ENCODE data around the gene VAPA. TPM values are rescaled to one million over a fixed set of nuclear protein-coding genes. Genes with fewer than 3 reads are reported as not detected.
"Not testable (repeated sequence)": the region's sequence is repeated elsewhere in the genome, so short reads cannot be mapped to it uniquely, and the experiment has no call there.

Gene VAPA
- total RNA-seq, 2 experiments from 2014 or later, result 152 to 159 TPM

GRCh38 chr18:9891515-9891914 lies 22.3 kb upstream of the VAPA start:
- intact Hi-C loops (cut with micrococcal nuclease); H3K4me1 Mint-ChIP-seq (ENCODE audit: low read depth); H3K27me3 Mint-ChIP-seq; POLR2A ChIA-PET; H3K4me3 Mint-ChIP-seq; H3K27ac Mint-ChIP-seq; H3K9me3 Mint-ChIP-seq; DNase-seq; CTCF ChIA-PET; H3K36me3 Mint-ChIP-seq: not testable (repeated sequence)

- no peaks in the 10 kb centered on the region for H3K9me3 Mint-ChIP-seq
- no peaks in the 10 kb centered on the region for H3K27me3 Mint-ChIP-seq
- H3K4me3 Mint-ChIP-seq, result no peak overlapping the region
- POLR2A ChIA-PET, result no interaction called here
- H3K36me3 Mint-ChIP-seq, result no peaks in the 10 kb centered on the region
- no peak overlapping the region for H3K27ac Mint-ChIP-seq
- H3K4me1 Mint-ChIP-seq (ENCODE audit: low read depth), result peaks cover 7% of the 10 kb centered on the region
- CTCF ChIA-PET, result no interaction called here
- no peak for DNase-seq
- intact Hi-C loops (cut with micrococcal nuclease), result no loop called here
These were observed 19.3 kb upstream of the VAPA start for GRCh38 chr18:9894454-9895068.

GRCh38 chr18:9897129-9897528 lies 16.7 kb upstream of the VAPA start:
- H3K9me3 Mint-ChIP-seq, result no peaks in the 10 kb centered on the region
- intact Hi-C loops (cut with micrococcal nuclease), result no loop called here
- no peak overlapping the region for H3K27ac Mint-ChIP-seq
- H3K36me3 Mint-ChIP-seq, result no peaks in the 10 kb centered on the region
- POLR2A ChIA-PET, result no interaction called here
- peaks cover 7% of the 10 kb centered on the region for H3K4me1 Mint-ChIP-seq (ENCODE audit: low read depth)
- no peak for DNase-seq
- H3K4me3 Mint-ChIP-seq, result no peak overlapping the region
- no peaks in the 10 kb centered on the region for H3K27me3 Mint-ChIP-seq
- CTCF ChIA-PET, result no interaction called here

GRCh38 chr18:9897787-9898291 lies 16.0 kb upstream of the VAPA start:
- H3K27ac Mint-ChIP-seq; DNase-seq; CTCF ChIA-PET; intact Hi-C loops (cut with micrococcal nuclease); H3K4me1 Mint-ChIP-seq (ENCODE audit: low read depth); H3K9me3 Mint-ChIP-seq; H3K27me3 Mint-ChIP-seq; H3K4me3 Mint-ChIP-seq; POLR2A ChIA-PET; H3K36me3 Mint-ChIP-seq: not testable (repeated sequence)

GRCh38 chr18:9898792-9899549 lies 14.8 kb upstream of the VAPA start:
- DNase-seq, result no peak
- H3K4me1 Mint-ChIP-seq (ENCODE audit: low read depth), result peaks cover 7% of the 10 kb centered on the region
- H3K27me3 Mint-ChIP-seq, result peaks cover 3% of the 10 kb centered on the region
- intact Hi-C loops (cut with micrococcal nuclease), result no loop called here
- CTCF ChIA-PET, result no interaction called here
- no peaks in the 10 kb centered on the region for H3K36me3 Mint-ChIP-seq
- POLR2A ChIA-PET, result interaction anchor here (0.7 kb wide), 1 partner anchor 16 kb away, joined by 3 read pairs; no protein-coding TSS in a partner anchor
- H3K4me3 Mint-ChIP-seq, result no peak overlapping the region
- no peak overlapping the region for H3K27ac Mint-ChIP-seq
- H3K9me3 Mint-ChIP-seq, result no peaks in the 10 kb centered on the region

- POLR2A ChIA-PET; H3K36me3 Mint-ChIP-seq; H3K4me1 Mint-ChIP-seq (ENCODE audit: low read depth); H3K9me3 Mint-ChIP-seq; CTCF ChIA-PET; H3K4me3 Mint-ChIP-seq; H3K27me3 Mint-ChIP-seq; DNase-seq; H3K27ac Mint-ChIP-seq; intact Hi-C loops (cut with micrococcal nuclease): not testable (repeated sequence)
These were observed 14.3 kb upstream of the VAPA start for GRCh38 chr18:9899550-9899930.

GRCh38 chr18:9900699-9901098 lies 13.1 kb upstream of the VAPA start:
- POLR2A ChIA-PET, result no interaction called here
- CTCF ChIA-PET, result no interaction called here
- H3K4me1 Mint-ChIP-seq (ENCODE audit: low read depth), result peaks cover 7% of the 10 kb centered on the region
- no peak overlapping the region for H3K4me3 Mint-ChIP-seq
- no peaks in the 10 kb centered on the region for H3K36me3 Mint-ChIP-seq
- H3K27ac Mint-ChIP-seq, result no peak overlapping the region
- no peaks in the 10 kb centered on the region for H3K9me3 Mint-ChIP-seq
- H3K27me3 Mint-ChIP-seq, result peaks cover 6% of the 10 kb centered on the region
- intact Hi-C loops (cut with micrococcal nuclease), result no loop called here
- DNase-seq, result no peak

GRCh38 chr18:9901377-9901776 lies 12.4 kb upstream of the VAPA start:
- Mint-ChIP-seq H3K9me3 (no peaks in the 10 kb centered on the region), H3K4me3 (no peak overlapping the region), H3K36me3 (no peaks in the 10 kb centered on the region), H3K4me1 (ENCODE audit: low read depth) (peaks cover 7% of the 10 kb centered on the region), H3K27me3 (peaks cover 9% of the 10 kb centered on the region), H3K27ac (no peak overlapping the region)
- no peak for DNase-seq
- CTCF ChIA-PET, result no interaction called here
- POLR2A ChIA-PET, result no interaction called here
- intact Hi-C loops (cut with micrococcal nuclease), result no loop called here

- H3K4me1 Mint-ChIP-seq (ENCODE audit: low read depth); intact Hi-C loops (cut with micrococcal nuclease); H3K36me3 Mint-ChIP-seq; DNase-seq; H3K4me3 Mint-ChIP-seq; CTCF ChIA-PET; H3K9me3 Mint-ChIP-seq; H3K27ac Mint-ChIP-seq; POLR2A ChIA-PET: not testable (repeated sequence)
- peaks cover 14% of the 10 kb centered on the region for H3K27me3 Mint-ChIP-seq
These were observed 11.6 kb upstream of the VAPA start for GRCh38 chr18:9902264-9902663.

- H3K27me3 Mint-ChIP-seq, result peaks cover 14% of the 10 kb centered on the region
- H3K36me3 Mint-ChIP-seq, result no peaks in the 10 kb centered on the region
- no peak for DNase-seq
- no peak overlapping the region for H3K4me3 Mint-ChIP-seq
- no peaks in the 10 kb centered on the region for H3K9me3 Mint-ChIP-seq
- POLR2A ChIA-PET, result no interaction called here
- CTCF ChIA-PET, result no interaction called here
- H3K4me1 Mint-ChIP-seq (ENCODE audit: low read depth), result peaks cover 7% of the 10 kb centered on the region
- intact Hi-C loops (cut with micrococcal nuclease), result no loop called here
- no peak overlapping the region for H3K27ac Mint-ChIP-seq
These were observed 11.0 kb upstream of the VAPA start for GRCh38 chr18:9902832-9903231.

GRCh38 chr18:9905401-9905922 lies 8.4 kb upstream of the VAPA start:
- peaks cover 20% of the 10 kb centered on the region for H3K27me3 Mint-ChIP-seq
- no peaks in the 10 kb centered on the region for H3K4me1 Mint-ChIP-seq (ENCODE audit: low read depth)
- H3K27ac Mint-ChIP-seq, result no peak overlapping the region
- DNase-seq, result no peak
- POLR2A ChIA-PET, result no interaction called here
- CTCF ChIA-PET, result no interaction called here
- no peaks in the 10 kb centered on the region for H3K36me3 Mint-ChIP-seq
- intact Hi-C loops (cut with micrococcal nuclease), result no loop called here
- H3K9me3 Mint-ChIP-seq, result no peaks in the 10 kb centered on the region
- no peak overlapping the region for H3K4me3 Mint-ChIP-seq

GRCh38 chr18:9906481-9906880 lies 7.3 kb upstream of the VAPA start:
- H3K27me3 Mint-ChIP-seq, result peaks cover 20% of the 10 kb centered on the region
- CTCF ChIA-PET, result no interaction called here
- no peaks in the 10 kb centered on the region for H3K36me3 Mint-ChIP-seq
- DNase-seq, result no peak
- intact Hi-C loops (cut with micrococcal nuclease), result no loop called here
- no peaks in the 10 kb centered on the region for H3K9me3 Mint-ChIP-seq
- POLR2A ChIA-PET, result interaction anchor here (0.6 kb wide), 1 partner anchor 261 kb away, joined by 3 read pairs; no protein-coding TSS in a partner anchor
- no peaks in the 10 kb centered on the region for H3K4me1 Mint-ChIP-seq (ENCODE audit: low read depth)
- H3K4me3 Mint-ChIP-seq, result no peak overlapping the region
- no peak overlapping the region for H3K27ac Mint-ChIP-seq

- ChIA-PET POLR2A (no interaction called here), CTCF (no interaction called here)
- no peak overlapping the region for H3K4me3 Mint-ChIP-seq
- H3K9me3 Mint-ChIP-seq, result no peaks in the 10 kb centered on the region
- intact Hi-C loops (cut with micrococcal nuclease), result no loop called here
- H3K36me3 Mint-ChIP-seq, result no peaks in the 10 kb centered on the region
- H3K4me1 Mint-ChIP-seq (ENCODE audit: low read depth), result peaks cover 2% of the 10 kb centered on the region
- no peak overlapping the region for H3K27ac Mint-ChIP-seq
- DNase-seq, result no peak
- peaks cover 20% of the 10 kb centered on the region for H3K27me3 Mint-ChIP-seq
These were observed 5.9 kb upstream of the VAPA start for GRCh38 chr18:9907867-9908266.
